GM18511 (cell line): ENCODE measurements around the gene ANAPC15.
A peak's percentile ranks its signal among the peaks of the same experiment; 100 is the strongest.

Source experiments
- ATAC-seq: cut with Tn5 transposase; IDR thresholded peaks from one replicate; pipeline ENCODE4 v1.9.1; 2021; ENCODE audit warnings: mild to moderate bottlenecking, moderate library complexity; ENCODE audit not compliant: unreplicated experiment

Gene ANAPC15

GRCh38 chr11:72088076-72088808, 24.3 kb downstream of the ANAPC15 start:
- no peak for ATAC-seq

GRCh38 chr11:72085621-72086351, 26.7 kb downstream of the ANAPC15 start:
- ATAC-seq: no peak

- ATAC-seq: no peak
Measured at GRCh38 chr11:72084965-72085364, 27.5 kb downstream of the ANAPC15 start.

GRCh38 chr11:72084076-72084475, 28.4 kb downstream of the ANAPC15 start:
- ATAC-seq: no peak

- ATAC-seq: no peak
Measured at GRCh38 chr11:72083414-72083813, 29.1 kb downstream of the ANAPC15 start.

- ATAC-seq: no peak
Measured at GRCh38 chr11:72081821-72082453, 30.6 kb downstream of the ANAPC15 start.

- no peak for ATAC-seq
Measured at GRCh38 chr11:72081184-72081644, 31.3 kb downstream of the ANAPC15 start.

- ATAC-seq: peak; percentile 96
Measured at GRCh38 chr11:72080326-72081183, 31.9 kb downstream of the ANAPC15 start, which contains the start of the genes LRRC51 and NUMA1. Gene LRRC51, plus strand, starts transcription at chr11:72080850. Its CDS starts 8,234 bp downstream, at chr11:72089084. Gene NUMA1, minus strand, starts transcription at chr11:72080542. Its CDS starts 44,599 bp downstream, at chr11:72035943.

- ATAC-seq: no peak
Measured at GRCh38 chr11:72079819-72080325, 32.6 kb downstream of the ANAPC15 start.

GRCh38 chr11:72078477-72078876, 34.0 kb downstream of the ANAPC15 start:
- ATAC-seq: no peak

GRCh38 chr11:72075756-72076155, 36.7 kb downstream of the ANAPC15 start:
- ATAC-seq: no peak

- ATAC-seq: no peak
Measured at GRCh38 chr11:72075109-72075508, 37.4 kb downstream of the ANAPC15 start.

- ATAC-seq: no peak
Measured at GRCh38 chr11:72072348-72072747, 40.1 kb downstream of the ANAPC15 start.

GRCh38 chr11:72070491-72070890, 42.0 kb downstream of the ANAPC15 start:
- no peak for ATAC-seq

- peak; percentile 74 for ATAC-seq
Measured at GRCh38 chr11:72069787-72070251, 42.7 kb downstream of the ANAPC15 start.

- no peak for ATAC-seq
Measured at GRCh38 chr11:72069200-72069599, 43.3 kb downstream of the ANAPC15 start.

GRCh38 chr11:72067676-72068075, 44.8 kb downstream of the ANAPC15 start:
- ATAC-seq: no peak

GRCh38 chr11:72067266-72067665, 45.2 kb downstream of the ANAPC15 start:
- no peak for ATAC-seq

- ATAC-seq: no peak
Measured at GRCh38 chr11:72066855-72067254, 45.6 kb downstream of the ANAPC15 start.

GRCh38 chr11:72061739-72062396, 50.6 kb downstream of the ANAPC15 start:
- no peak for ATAC-seq
